K562 (cell line): ENCODE data around the gene MLX. TPM values are rescaled to one million over a fixed set of nuclear protein-coding genes. Genes with fewer than 3 reads are reported as not detected.

Experiments used
- BMI1 ChIP-seq: fragments of 150-350 bp; IDR thresholded peaks from 2 replicates; pipeline ENCODE4 v1.6.1; 2014; ENCODE audit warnings: low read length
- BRD4 ChIP-seq: fragments of 200-600 bp; sonication (generic); IDR thresholded peaks from 2 replicates; pipeline ENCODE4 v1.6.1; 2017; ENCODE audit warnings: inconsistent platforms
- BRD9 ChIP-seq: fragments of 450-650 bp; IDR thresholded peaks from 2 replicates; pipeline ENCODE4 v1.6.1; 2018; ENCODE audit warnings: low read depth; ENCODE audit not compliant: partially characterized antibody
- DACH1 ChIP-seq: fragments of 450-650 bp; IDR thresholded peaks from 2 replicates; pipeline ENCODE4 v1.6.1; 2018; ENCODE audit not compliant: partially characterized antibody
- HIVEP1 ChIP-seq: fragments of 250-450 bp; sonication (Bioruptor Pico); IDR thresholded peaks from 2 replicates; pipeline ENCODE4 v1.4.0; 2020; ENCODE audit warnings: mild to moderate bottlenecking
- HMGN3 ChIP-seq: IDR thresholded peaks from 2 replicates; pipeline ENCODE4 v1.6.1; 2011; ENCODE audit warnings: borderline replicate concordance, low read depth, mild to moderate bottlenecking, mixed read lengths, low read length; ENCODE audit not compliant: insufficient read length; ENCODE audit errors: extremely low read depth
- KDM2B ChIP-seq: fragments of 250-450 bp; sonication (Bioruptor Pico); IDR thresholded peaks from 2 replicates; pipeline ENCODE4 v1.8.0; 2021; ENCODE audit warnings: mild to moderate bottlenecking, moderate library complexity
- MBD2 ChIP-seq: sonication (generic); IDR thresholded peaks from 2 replicates; pipeline ENCODE4 v1.6.1; 2016; ENCODE audit warnings: low read depth, borderline replicate concordance
- NCOR1 ChIP-seq: fragments of 450-650 bp; IDR thresholded peaks from 2 replicates; pipeline ENCODE4 v1.6.1; 2016; ENCODE audit warnings: mild to moderate bottlenecking, moderate library complexity
- NFIC ChIP-seq: fragments of 450-650 bp; IDR thresholded peaks from 2 replicates; pipeline ENCODE4 v1.6.1; 2017; ENCODE audit warnings: mild to moderate bottlenecking, inconsistent platforms
- NUFIP1 ChIP-seq: fragments of 450-650 bp; IDR thresholded peaks from 2 replicates; pipeline ENCODE4 v1.6.1; 2018; ENCODE audit not compliant: partially characterized antibody
- PHF8 ChIP-seq: fragments of 200-600 bp; sonication (generic); IDR thresholded peaks from 2 replicates; pipeline ENCODE4 v1.6.1; 2012; ENCODE audit warnings: mixed run types, mild to moderate bottlenecking, inconsistent platforms, low read length, moderate library complexity, borderline replicate concordance
- PTRF ChIP-seq: fragments of 450-650 bp; IDR thresholded peaks from 2 replicates; pipeline ENCODE4 v1.6.1; 2016; ENCODE audit warnings: mild to moderate bottlenecking, missing genetic modification characterization, missing compliant biosample characterization
- PYGO2 ChIP-seq: fragments of 450-650 bp; IDR thresholded peaks from 2 replicates; pipeline ENCODE4 v1.6.1; 2016; ENCODE audit warnings: mild to moderate bottlenecking, missing genetic modification characterization, moderate library complexity, missing compliant biosample characterization
- RBM17 ChIP-seq: fragments of 200-400 bp; formaldehyde crosslinking; IDR thresholded peaks from 2 replicates; pipeline ENCODE4 v1.6.1; 2017; ENCODE audit warnings: low read depth, mild to moderate bottlenecking, low read length, borderline replicate concordance
- RUNX1 ChIP-seq: sonication (generic); IDR thresholded peaks from 2 replicates; pipeline ENCODE4 v1.6.1; 2016; ENCODE audit warnings: antibody characterized with exemption, low read depth
- TBP ChIP-seq: optimal IDR thresholded peaks from 2 replicates; pipeline ENCODE3; 2011; ENCODE audit warnings: low read depth, low read length, improper control_type of control experiment
- ZC3H8 ChIP-seq: fragments of 450-650 bp; IDR thresholded peaks from 2 replicates; pipeline ENCODE4 v1.6.1; 2017
- ZNF3 ChIP-seq: fragments of 250-450 bp; sonication (Bioruptor Pico); IDR thresholded peaks from 2 replicates; pipeline ENCODE4 v1.5.0; 2021; ENCODE audit warnings: mild to moderate bottlenecking, moderate library complexity
- ZNF707 ChIP-seq: fragments of 250-450 bp; sonication (Bioruptor Pico); conservative IDR thresholded peaks from 2 replicates; pipeline ENCODE4 v1.8.0; 2022; ENCODE audit warnings: inconsistent platforms, mild to moderate bottlenecking, moderate library complexity
- polyA plus RNA-seq, 8 experiments: library from polyadenylated mRNA; depleted of rRNA in 4 of 8; stranded (reverse) in 5 of 8; unstranded in 3 of 8; fragments of >200 nt; fragmentation: Nextera tagmentation in 2 of 8; fragmentation: Illumina TruSeq in 1 of 8; extraction: Ambion mirVana in 2 of 8; extraction: Trizol in 1 of 8; gene quantifications; 2 replicates each; pipeline versions ENCODE4 v1.2.1 to v1.2.3, GENCODE V29; 2011 to 2014; ENCODE audit warnings: inconsistent platforms in 1 of 8, missing spikeins in 1 of 8
- total RNA-seq, 7 experiments: library from RNA; depleted of rRNA in 6 of 7; stranded (reverse); fragments of >200 nt in 6 of 7; fragmentation: Illumina TruSeq in 2 of 7; extraction: Trizol in 2 of 7; gene quantifications; 2 replicates each; pipeline versions ENCODE4 v1.2.1 to v1.2.3, GENCODE V29; 2011 to 2021; ENCODE audit warnings: low replicate concordance in 1 of 7
- TF ChIP-seq, protein P1 (sequence below): sonication (generic); formaldehyde crosslinking; IDR thresholded peaks from 2 replicates; pipeline ENCODE4 v1.8.0; 2022; ENCODE audit warnings: missing genetic modification reagents, mild to moderate bottlenecking, borderline replicate concordance
- TF ChIP-seq, protein P2 (sequence below): sonication (generic); formaldehyde crosslinking; IDR thresholded peaks from 2 replicates; pipeline ENCODE4 v1.8.1; 2023; ENCODE audit warnings: mild to moderate bottlenecking, missing genetic modification reagents
- TF ChIP-seq, protein P3 (sequence below), 2 experiments: fragments of 450-650 bp; conservative IDR thresholded peaks; 2 replicates each; pipeline ENCODE4 v1.6.1; 2017; ENCODE audit warnings: mild to moderate bottlenecking in 2 of 2, moderate library complexity in 2 of 2

Gene MLX
- total and polyA plus RNA-seq, 9 of the 15 experiments (the other 6 are each of a cell fraction or from before 2014, with no cell fraction given): 42.9 to 100 (median 58.9) TPM

GRCh38 chr17:42554250-42555121, 12.4 kb upstream of the MLX start (continued):
- TF ChIP-seq, protein P1, sequence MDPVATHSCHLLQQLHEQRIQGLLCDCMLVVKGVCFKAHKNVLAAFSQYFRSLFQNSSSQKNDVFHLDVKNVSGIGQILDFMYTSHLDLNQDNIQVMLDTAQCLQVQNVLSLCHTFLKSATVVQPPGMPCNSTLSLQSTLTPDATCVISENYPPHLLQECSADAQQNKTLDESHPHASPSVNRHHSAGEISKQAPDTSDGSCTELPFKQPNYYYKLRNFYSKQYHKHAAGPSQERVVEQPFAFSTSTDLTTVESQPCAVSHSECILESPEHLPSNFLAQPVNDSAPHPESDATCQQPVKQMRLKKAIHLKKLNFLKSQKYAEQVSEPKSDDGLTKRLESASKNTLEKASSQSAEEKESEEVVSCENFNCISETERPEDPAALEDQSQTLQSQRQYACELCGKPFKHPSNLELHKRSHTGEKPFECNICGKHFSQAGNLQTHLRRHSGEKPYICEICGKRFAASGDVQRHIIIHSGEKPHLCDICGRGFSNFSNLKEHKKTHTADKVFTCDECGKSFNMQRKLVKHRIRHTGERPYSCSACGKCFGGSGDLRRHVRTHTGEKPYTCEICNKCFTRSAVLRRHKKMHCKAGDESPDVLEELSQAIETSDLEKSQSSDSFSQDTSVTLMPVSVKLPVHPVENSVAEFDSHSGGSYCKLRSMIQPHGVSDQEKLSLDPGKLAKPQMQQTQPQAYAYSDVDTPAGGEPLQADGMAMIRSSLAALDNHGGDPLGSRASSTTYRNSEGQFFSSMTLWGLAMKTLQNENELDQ: no peak
- peak; percentile 30; the same call in 1 of the 2 replicates for TF ChIP-seq BRD4
- TF ChIP-seq, protein P2, sequence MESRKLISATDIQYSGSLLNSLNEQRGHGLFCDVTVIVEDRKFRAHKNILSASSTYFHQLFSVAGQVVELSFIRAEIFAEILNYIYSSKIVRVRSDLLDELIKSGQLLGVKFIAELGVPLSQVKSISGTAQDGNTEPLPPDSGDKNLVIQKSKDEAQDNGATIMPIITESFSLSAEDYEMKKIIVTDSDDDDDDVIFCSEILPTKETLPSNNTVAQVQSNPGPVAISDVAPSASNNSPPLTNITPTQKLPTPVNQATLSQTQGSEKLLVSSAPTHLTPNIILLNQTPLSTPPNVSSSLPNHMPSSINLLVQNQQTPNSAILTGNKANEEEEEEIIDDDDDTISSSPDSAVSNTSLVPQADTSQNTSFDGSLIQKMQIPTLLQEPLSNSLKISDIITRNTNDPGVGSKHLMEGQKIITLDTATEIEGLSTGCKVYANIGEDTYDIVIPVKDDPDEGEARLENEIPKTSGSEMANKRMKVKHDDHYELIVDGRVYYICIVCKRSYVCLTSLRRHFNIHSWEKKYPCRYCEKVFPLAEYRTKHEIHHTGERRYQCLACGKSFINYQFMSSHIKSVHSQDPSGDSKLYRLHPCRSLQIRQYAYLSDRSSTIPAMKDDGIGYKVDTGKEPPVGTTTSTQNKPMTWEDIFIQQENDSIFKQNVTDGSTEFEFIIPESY (CRISPR knock-in tag): no peak
- TF ChIP-seq ZNF3 (CRISPR knock-in tag): no peak
- no peak for TF ChIP-seq BRD9
- no peak for TF ChIP-seq HMGN3
- TF ChIP-seq DACH1: no peak
- TF ChIP-seq PYGO2 (tag): no peak
- no peak for TF ChIP-seq HIVEP1 (CRISPR knock-in tag)
- TF ChIP-seq NUFIP1: no peak
- peak; percentile 51 for TF ChIP-seq TBP
- no peak for TF ChIP-seq PTRF (tag)
- no peak for TF ChIP-seq MBD2
- no peak for TF ChIP-seq RUNX1
- peak; percentile 60; the same call in 1 of the 2 replicates for TF ChIP-seq PHF8
- no peak for TF ChIP-seq BMI1
- TF ChIP-seq, protein P3, sequence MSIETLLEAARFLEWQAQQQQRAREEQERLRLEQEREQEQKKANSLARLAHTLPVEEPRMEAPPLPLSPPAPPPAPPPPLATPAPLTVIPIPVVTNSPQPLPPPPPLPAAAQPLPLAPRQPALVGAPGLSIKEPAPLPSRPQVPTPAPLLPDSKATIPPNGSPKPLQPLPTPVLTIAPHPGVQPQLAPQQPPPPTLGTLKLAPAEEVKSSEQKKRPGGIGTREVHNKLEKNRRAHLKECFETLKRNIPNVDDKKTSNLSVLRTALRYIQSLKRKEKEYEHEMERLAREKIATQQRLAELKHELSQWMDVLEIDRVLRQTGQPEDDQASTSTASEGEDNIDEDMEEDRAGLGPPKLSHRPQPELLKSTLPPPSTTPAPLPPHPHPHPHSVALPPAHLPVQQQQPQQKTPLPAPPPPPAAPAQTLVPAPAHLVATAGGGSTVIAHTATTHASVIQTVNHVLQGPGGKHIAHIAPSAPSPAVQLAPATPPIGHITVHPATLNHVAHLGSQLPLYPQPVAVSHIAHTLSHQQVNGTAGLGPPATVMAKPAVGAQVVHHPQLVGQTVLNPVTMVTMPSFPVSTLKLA (conservative IDR thresholded peaks at IDR 0.05): peak in 1 of 2 experiments; percentile 71; a peak in 1 of 4 replicates
- TF ChIP-seq NFIC: no peak; the same call in 1 of the 2 replicates
- TF ChIP-seq KDM2B (CRISPR knock-in tag): no peak
- TF ChIP-seq RBM17: no peak
- TF ChIP-seq ZC3H8: no peak
- TF ChIP-seq ZNF707 (CRISPR knock-in tag): no peak
- TF ChIP-seq NCOR1: no peak
